ENCODE measurements around the gene PLPPR3.
A peak's percentile ranks its signal among the peaks of the same experiment; 100 is the strongest.

Gene PLPPR3

GRCh38 chr19:805600-806550 is 15.9 kb downstream of the PLPPR3 start:
- DNase-seq: no peak

DNA sequence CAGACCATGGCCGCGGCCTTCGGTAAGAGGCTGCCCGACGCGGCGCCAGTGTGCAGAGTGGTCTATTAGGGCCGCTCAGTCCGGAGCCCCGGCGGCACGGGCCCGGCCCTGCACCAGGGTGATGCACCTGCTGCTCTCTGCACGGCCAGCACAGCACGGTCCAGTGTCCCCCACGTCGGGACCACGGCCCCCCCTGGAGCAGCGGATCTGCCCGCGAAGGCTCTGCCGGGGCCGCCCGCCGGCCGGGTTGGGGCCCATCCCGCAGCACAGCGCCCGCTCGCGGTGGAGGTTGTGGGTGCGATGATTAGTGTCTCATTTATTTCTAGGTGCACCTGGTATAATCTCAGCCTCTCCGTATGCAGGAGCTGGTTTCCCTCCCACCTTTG is 16.6 kb downstream of the PLPPR3 start:
- no peak for DNase-seq

GRCh38 chr19:804419-805165 is 17.2 kb downstream of the PLPPR3 start:
- DNase-seq: no peak

GRCh38 chr19:803686-804418 is 17.9 kb downstream of the PLPPR3 start:
- DNase-seq: no peak

- DNase-seq: no peak
These were observed 18.6 kb downstream of the PLPPR3 start for GRCh38 chr19:803099-803561.

- DNase-seq: no peak
These were observed 19.2 kb downstream of the PLPPR3 start for GRCh38 chr19:802498-803098.

DNA sequence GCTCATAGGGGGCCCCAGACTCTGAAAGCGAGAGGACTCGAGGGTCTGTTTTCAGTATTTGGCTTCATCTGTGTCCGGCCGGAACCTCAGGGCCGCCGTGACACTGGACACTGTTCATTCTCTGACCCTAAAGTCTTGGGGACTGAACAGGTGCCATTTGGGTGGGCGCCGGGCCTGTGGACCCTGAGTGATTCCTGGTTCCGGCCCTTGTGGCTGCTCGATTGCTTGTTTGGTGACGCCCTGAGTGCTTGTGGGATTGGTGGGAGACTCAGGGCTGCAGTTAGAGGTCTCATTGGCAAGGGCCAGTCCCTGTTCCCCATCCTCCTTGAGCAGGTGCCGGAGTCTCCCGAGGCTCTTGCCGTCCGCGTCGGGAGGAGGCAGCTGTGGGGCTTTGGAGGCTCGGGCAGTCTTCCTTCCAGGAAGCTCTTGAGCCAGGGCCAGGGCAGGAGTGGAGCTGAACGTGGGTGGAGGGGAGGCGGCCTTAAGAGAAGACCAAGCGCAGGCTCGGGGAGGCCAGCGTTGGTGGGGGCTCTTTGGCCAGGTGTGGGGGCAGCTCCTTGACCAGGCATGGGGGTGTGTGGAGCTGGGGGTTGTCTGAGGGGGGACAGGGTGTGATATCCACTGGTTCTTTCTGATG is 19.8 kb downstream of the PLPPR3 start:
- no peak for DNase-seq

DNA sequence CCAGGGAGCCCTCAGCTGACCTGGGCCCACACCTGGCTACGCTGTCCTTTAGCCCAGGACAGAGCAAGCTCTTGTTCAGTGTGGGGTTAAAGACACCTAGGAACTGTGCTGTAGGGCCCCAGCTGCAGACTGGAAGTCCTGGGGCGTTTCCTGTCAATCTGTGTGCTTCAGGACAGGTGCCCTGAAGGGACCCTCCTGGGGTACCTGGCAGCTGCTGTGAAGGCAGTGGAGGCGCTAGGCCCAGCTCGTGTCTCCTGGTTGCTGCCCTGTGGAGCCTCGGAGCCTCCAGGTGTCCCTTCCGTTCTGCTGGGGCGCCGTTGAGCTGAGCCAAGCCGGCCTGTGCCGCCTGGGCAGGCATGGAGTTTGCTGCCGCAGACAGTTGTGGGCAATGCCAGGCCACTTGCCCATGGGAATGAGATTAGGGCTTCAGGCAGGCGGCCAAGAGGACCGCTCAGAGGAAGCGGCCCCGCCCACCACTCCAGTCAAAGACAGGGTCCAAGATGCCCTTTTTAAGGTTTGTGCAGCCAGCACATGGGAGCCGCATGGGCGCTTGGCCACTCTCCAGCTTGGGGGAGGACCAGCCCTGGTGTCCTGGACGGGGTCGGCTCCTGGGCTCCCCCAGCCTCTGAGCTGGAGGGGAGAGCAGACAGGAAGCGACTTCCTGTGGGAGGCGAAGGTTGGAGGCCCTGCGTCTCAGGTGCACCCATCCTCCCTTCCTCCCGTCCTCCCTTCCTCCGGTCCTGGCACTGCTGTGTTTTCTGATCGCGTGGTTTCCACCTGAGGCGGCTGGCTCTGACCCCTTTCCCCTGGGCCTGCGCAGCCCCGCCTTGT is 20.5 kb downstream of the PLPPR3 start:
- peak; percentile 58 for DNase-seq

DNA sequence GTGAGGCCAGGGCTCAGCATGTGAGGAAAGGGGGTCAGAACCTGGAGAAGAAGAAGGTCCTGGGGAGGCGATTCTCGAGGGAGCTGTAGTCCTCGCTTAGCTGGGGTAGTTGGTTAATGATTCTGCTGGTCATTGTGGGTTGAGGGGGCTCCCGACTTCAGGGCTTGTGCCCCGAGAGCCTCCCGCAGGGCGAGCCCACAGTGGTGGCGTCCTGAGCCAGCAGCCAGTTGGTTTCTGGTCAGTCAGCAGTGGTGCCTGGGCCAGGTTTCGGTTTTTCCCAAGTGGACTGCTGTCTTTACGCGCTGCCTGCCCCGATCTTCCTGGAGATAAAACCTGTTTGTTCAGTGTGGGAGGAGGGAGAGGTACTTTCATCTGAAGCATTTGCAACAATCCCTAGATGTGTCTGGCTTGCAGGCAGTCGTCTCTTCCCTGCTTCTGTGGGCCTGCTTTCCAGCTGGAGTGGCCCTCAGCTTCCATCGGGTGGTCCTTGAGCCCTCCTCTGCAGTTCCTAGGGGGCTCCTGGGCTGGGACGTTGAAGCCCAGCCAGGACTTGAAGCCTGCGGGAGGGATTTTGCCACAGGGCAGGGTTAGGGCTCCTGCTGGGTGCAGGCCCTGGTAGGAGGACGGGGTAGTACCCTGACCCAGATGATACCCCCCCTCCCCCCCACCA is 21.3 kb downstream of the PLPPR3 start:
- DNase-seq: peak; percentile 8

- peak; percentile 25 for DNase-seq
These were observed 22.5 kb downstream of the PLPPR3 start for GRCh38 chr19:799076-799881.

- no peak for DNase-seq
These were observed 23.2 kb downstream of the PLPPR3 start for GRCh38 chr19:798415-799075.

GRCh38 chr19:797528-798414 is 24.0 kb downstream of the PLPPR3 start:
- peak; percentile 69 for DNase-seq

DNA sequence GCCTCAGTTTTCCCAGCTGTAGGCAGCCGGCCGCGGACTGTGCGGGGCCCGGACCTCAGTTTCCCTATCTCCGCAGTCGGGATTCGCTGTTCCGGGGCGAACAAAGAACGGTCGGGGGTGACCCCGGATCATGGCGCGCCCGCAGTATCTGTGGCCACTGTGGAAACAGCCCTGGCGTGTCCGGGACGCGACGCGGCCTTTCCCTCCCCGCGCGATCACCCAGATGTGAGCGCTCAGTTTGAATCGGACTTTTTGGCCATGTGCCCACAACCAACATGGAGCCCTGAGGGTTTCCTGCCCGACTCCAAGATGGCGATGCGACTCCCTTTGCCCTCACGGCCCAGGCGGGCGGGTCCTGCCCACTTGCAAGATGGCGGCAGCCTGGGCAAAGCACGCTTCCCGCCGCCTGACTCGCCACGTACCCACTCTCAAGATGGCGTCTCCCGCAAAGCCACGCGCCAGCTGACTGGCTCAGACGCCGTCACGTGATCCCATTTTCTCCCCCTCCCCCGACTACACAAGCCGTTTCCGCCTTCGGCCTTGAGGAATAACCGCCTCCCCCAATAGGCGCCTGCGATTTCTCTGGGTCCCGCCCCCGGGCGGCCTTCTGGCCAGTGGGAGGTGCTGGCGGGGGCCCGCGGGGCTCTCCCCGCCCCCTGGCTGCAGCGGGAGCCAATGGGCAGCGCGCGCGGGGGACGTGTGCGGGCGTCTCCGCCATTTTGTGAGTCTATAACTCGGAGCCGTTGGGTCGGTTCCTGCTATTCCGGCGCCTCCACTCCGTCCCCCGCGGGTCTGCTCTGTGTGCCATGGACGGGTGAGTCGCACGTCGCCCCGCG is 24.8 kb downstream of the PLPPR3 start, which contains the start of gene PTBP1:
Gene PTBP1 (plus strand): TSS at position 761 of the 836 bp plus-strand sequence. CDS start 46 bp downstream, at position 807.
- peak; percentile 100 for DNase-seq

GRCh38 chr19:795691-796581 is 25.8 kb downstream of the PLPPR3 start:
- no peak for DNase-seq

- no peak for DNase-seq
These were observed 26.6 kb downstream of the PLPPR3 start for GRCh38 chr19:795073-795611.

GRCh38 chr19:793806-794205 is 27.9 kb downstream of the PLPPR3 start:
- no peak for DNase-seq
